H1 (cell line): ENCODE results near the gene SCGB3A1. TPM values are rescaled to one million over a fixed set of nuclear protein-coding genes. Genes with fewer than 3 reads are reported as not detected.

Experiments
- SIN3A ChIP-seq, 2 experiments: IDR thresholded peaks in 1 of 2; conservative IDR thresholded peaks in 1 of 2; 2 replicates each; pipeline ENCODE4 v1.6.1; 2011 to 2012; ENCODE audit warnings: low read length in 2 of 2, improper control_type of control experiment in 1 of 2, low read depth in 1 of 2, mild to moderate bottlenecking in 1 of 2
- SIX5 ChIP-seq: IDR thresholded peaks from 2 replicates; pipeline ENCODE4 v1.6.1; 2011; ENCODE audit warnings: mild to moderate bottlenecking, low read depth, low read length
- polyA plus RNA-seq, 7 experiments: library from polyadenylated mRNA; depleted of rRNA in 3 of 7; stranded (reverse) in 5 of 7; unstranded in 2 of 7; fragments of >200 nt in 5 of 7; fragments of 200-250 nt in 2 of 7; gene quantifications; 1 replicate in 5 of 7; 2 replicates in 1 of 7; 4 replicates in 1 of 7; pipeline versions ENCODE4 v1.2.1 to v1.2.3, GENCODE V29; 2011 to 2013; ENCODE audit warnings: missing spikeins in 2 of 7, mixed read lengths in 2 of 7
- total RNA-seq: library from RNA; stranded (reverse); fragmentation: NEBNext Ultra II Directional; extraction: Animal tissue kit (Norgen Biotek cat#: 25700); gene quantifications from 2 replicates; pipeline ENCODE4 v1.2.1, GENCODE V29; 2021

The SCGB3A1 gene
- total and polyA plus RNA-seq, 2 of the 8 experiments (the other 6 are each of a cell fraction or from before 2014, with no cell fraction given) = 0.20 TPM; not detected in 1

DNA sequence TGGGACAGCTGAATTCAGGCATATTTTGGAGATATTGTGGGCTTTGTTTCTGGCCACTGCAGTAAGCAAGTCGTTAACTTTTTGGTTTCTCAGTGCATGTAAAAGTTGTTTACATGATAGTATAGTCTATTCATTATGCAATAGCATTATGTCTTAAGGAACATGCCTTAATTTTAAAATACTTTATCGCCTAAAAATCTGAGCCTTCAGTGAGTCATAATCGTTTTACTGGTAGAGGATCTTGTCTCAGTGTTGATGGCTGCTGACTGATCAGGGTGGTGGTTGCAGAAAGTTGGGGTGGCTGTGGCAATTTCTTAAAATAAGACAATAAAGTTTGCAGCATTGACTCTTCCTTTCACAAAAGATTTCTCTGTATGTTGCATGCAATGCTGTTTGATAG is 5.1 kb downstream of the SCGB3A1 start (continued):
- TF ChIP-seq SIX5 = no peak
- no peak for TF ChIP-seq SIN3A (conservative IDR thresholded peaks at IDR 0.05 in 1 of 2, IDR thresholded peaks at IDR 0.05 in 1 of 2; ENCODE audit: low read depth in 1 of 2, low read length in 2 of 2)
